Tibial nerve (tissue), 4 donors: ENCODE measurements around the gene METRNL. TPM values are rescaled to one million over a fixed set of nuclear protein-coding genes. Genes with fewer than 3 reads are reported as not detected.
A peak's percentile ranks its signal among the peaks of the same experiment; 100 is the strongest.

Experiments
- DNase-seq, 2 donors: peaks; one replicate each; pipeline ENCODE4 v3.0.0-alpha.2; 2019; ENCODE audit warnings: low spot score in 2 of 2
- H3K27ac ChIP-seq, 4 donors: fragments of 200-600 bp; sonication (generic) in 3 of 4; one replicate each; pipeline ENCODE4 v1.5.1; 2017 to 2019; ENCODE audit warnings: mild to moderate bottlenecking in 1 of 4
- H3K27me3 ChIP-seq, 2 donors: fragments of 200-600 bp; sonication (generic) in 1 of 2; one replicate each; pipeline versions ENCODE4 v1.5.1 to v1.6.0; 2017 to 2019
- H3K36me3 ChIP-seq, 3 donors: fragments of 200-600 bp; sonication (generic); one replicate each; pipeline ENCODE4 v1.5.1; 2018 to 2019
- H3K4me1 ChIP-seq, 4 donors: fragments of 200-600 bp; sonication (generic) in 3 of 4; one replicate each; pipeline ENCODE4 v1.5.1; 2017 to 2019
- H3K4me3 ChIP-seq, 4 donors: fragments of 200-600 bp; sonication (generic) in 3 of 4; one replicate each; pipeline ENCODE4 v1.5.1; 2017 to 2019; ENCODE audit warnings: mild to moderate bottlenecking in 1 of 4, moderate library complexity in 1 of 4
- H3K9me3 ChIP-seq, 4 donors: fragments of 200-600 bp; sonication (generic) in 3 of 4; one replicate each; pipeline ENCODE4 v1.5.1; 2017 to 2019
- CTCF ChIP-seq, 5 experiments: fragments of 200-600 bp in 3 of 5; fragments of 450-650 bp in 2 of 5; sonication (generic) in 3 of 5; IDR thresholded peaks; one replicate each; pipeline ENCODE4 v1.5.1; 2016 to 2019; ENCODE audit warnings: antibody characterized with exemption in 5 of 5, mild to moderate bottlenecking in 3 of 5, moderate library complexity in 2 of 5
- EP300 ChIP-seq, 2 donors: sonication (generic); formaldehyde crosslinking; IDR thresholded peaks; one replicate each; pipeline ENCODE4 v1.6.1; 2017; ENCODE audit warnings: antibody characterized with exemption in 2 of 2, mild to moderate bottlenecking in 1 of 2
- POLR2A ChIP-seq, 2 donors: fragments of 450-650 bp; IDR thresholded peaks; one replicate each; pipeline ENCODE4 v1.6.1; 2017; ENCODE audit warnings: antibody characterized with exemption in 2 of 2, mild to moderate bottlenecking in 2 of 2, moderate library complexity in 2 of 2
- WGBS, 2 donors: methylation state at CpG; one replicate each; pipeline ENCODE4 v1.1.5; 2018; 5-methylcytosine and 5-hydroxymethylcytosine counted together
- total RNA-seq, 4 donors: library from RNA; depleted of rRNA; stranded (reverse); fragments of >200 nt; gene quantifications; one replicate each; pipeline ENCODE4 v1.1.0, GENCODE V29; 2016

The METRNL gene
- total RNA-seq, 4 donors from 2014 or later = 112 to 162 (median 147) TPM

- no peak for TF ChIP-seq EP300 (IDR thresholded peaks at IDR 0.05)
- TF ChIP-seq CTCF (IDR thresholded peaks at IDR 0.05) = no peak
- TF ChIP-seq POLR2A (IDR thresholded peaks at IDR 0.05) = no peak
- Histone ChIP-seq H3K27me3 (no peaks in the 10 kb centered on the region), H3K27ac (peak overlapping the region in 3 of 4 donors; percentile 78 to 84 (median 80)), H3K9me3 (no peaks in the 10 kb centered on the region), H3K4me3 (no peak overlapping the region), H3K4me1 (peaks cover 0 to 70% (median 34%) of the 10 kb centered on the region in 4 donors), H3K36me3 (peaks cover 2 to 66% (median 5%) of the 10 kb centered on the region in 3 donors)
- WGBS, 2 donors = 78 to 91% methylated on average over 14 of the region's 14 CpGs
- no peak for DNase-seq
Observed at GRCh38 chr17:83093506-83093905, 14.1 kb downstream of the METRNL start.

- H3K27me3 ChIP-seq = no peaks in the 10 kb centered on the region
- no peaks in the 10 kb centered on the region for H3K9me3 ChIP-seq
- H3K36me3 ChIP-seq = peaks cover 2 to 58% (median 5%) of the 10 kb centered on the region in 3 donors
- DNase-seq = no peak
- peaks cover 0 to 70% (median 37%) of the 10 kb centered on the region in 4 donors for H3K4me1 ChIP-seq
- WGBS, 2 donors = 93 to 97% methylated on average over 13 to 29 of the region's 32 CpGs
- peak overlapping the region in 2 of 4 donors; percentile 78 to 84 for H3K27ac ChIP-seq
- no peak for TF ChIP-seq EP300 (IDR thresholded peaks at IDR 0.05)
- TF ChIP-seq POLR2A (IDR thresholded peaks at IDR 0.05) = no peak
- no peak for TF ChIP-seq CTCF (IDR thresholded peaks at IDR 0.05)
- H3K4me3 ChIP-seq = no peak overlapping the region
Observed at GRCh38 chr17:83094291-83094690, 14.9 kb downstream of the METRNL start.

- peak overlapping the region in 1 of 4 donors; percentile 78 for H3K27ac ChIP-seq
- H3K4me3 ChIP-seq = no peak overlapping the region
- DNase-seq = no peak
- H3K36me3 ChIP-seq = peaks cover 2 to 52% (median 5%) of the 10 kb centered on the region in 3 donors
- H3K27me3 ChIP-seq = no peaks in the 10 kb centered on the region
- H3K9me3 ChIP-seq = no peaks in the 10 kb centered on the region
- peaks cover 0 to 70% (median 41%) of the 10 kb centered on the region in 4 donors for H3K4me1 ChIP-seq
- WGBS, 2 donors = 91% methylated on average over 23 of the region's 23 CpGs
- TF ChIP-seq POLR2A (IDR thresholded peaks at IDR 0.05) (no peak), EP300 (IDR thresholded peaks at IDR 0.05) (no peak), CTCF (IDR thresholded peaks at IDR 0.05) (no peak)
Observed at GRCh38 chr17:83095016-83095415, 15.6 kb downstream of the METRNL start.

GRCh38 chr17:83096401-83097224 lies 17.2 kb downstream of the METRNL start:
- TF ChIP-seq CTCF (IDR thresholded peaks at IDR 0.05) = no peak
- H3K27ac ChIP-seq = peak overlapping the region in 2 of 4 donors; percentile 8 to 88
- peaks cover 2 to 48% (median 5%) of the 10 kb centered on the region in 3 donors for H3K36me3 ChIP-seq
- DNase-seq = no peak
- no peak overlapping the region for H3K4me3 ChIP-seq
- no peaks in the 10 kb centered on the region for H3K27me3 ChIP-seq
- H3K4me1 ChIP-seq = peaks cover 0 to 73% (median 43%) of the 10 kb centered on the region in 4 donors
- WGBS, 2 donors = 85 to 90% methylated on average over 18 to 23 of the region's 26 CpGs
- no peaks in the 10 kb centered on the region for H3K9me3 ChIP-seq

GRCh38 chr17:83097831-83098230 lies 18.4 kb downstream of the METRNL start:
- H3K9me3 ChIP-seq = no peaks in the 10 kb centered on the region
- peaks cover 2 to 41% (median 5%) of the 10 kb centered on the region in 3 donors for H3K36me3 ChIP-seq
- TF ChIP-seq CTCF (IDR thresholded peaks at IDR 0.05) = no peak
- peaks cover 0 to 68% (median 38%) of the 10 kb centered on the region in 4 donors for H3K4me1 ChIP-seq
- no peak overlapping the region for H3K4me3 ChIP-seq
- 50 to 51% methylated on average over 9 to 14 of the region's 14 CpGs for WGBS, 2 donors
- no peaks in the 10 kb centered on the region for H3K27me3 ChIP-seq
- H3K27ac ChIP-seq = peak overlapping the region; percentile 61 to 88 (median 79)
- no peak for DNase-seq
